K562 (cell line): ENCODE measurements around the gene KCTD3. TPM values are rescaled to one million over a fixed set of nuclear protein-coding genes. Genes with fewer than 3 reads are reported as not detected.

Experiments
- ATAC-seq: fragments of 200-7000 bp; cut with Tn5 transposase; 3 replicates; pipeline ENCODE4 v1.9.1; 2020; ENCODE audit warnings: moderate library complexity
- BruUV-seq: library from RNA; stranded (reverse); fragments of 400-500 nt; replicated peaks from 2 replicates; lab custom pipeline; 2021; lab: Mats Ljungman, UMichigan
- CTCF ChIA-PET: fragments of 300-600 bp; formaldehyde crosslinking; extraction: SDS; loops from one replicate; lab custom pipeline; 2021; ENCODE audit warnings: low intra/inter-chr PET ratio; lab: Yijun Ruan, JAX
- POLR2A ChIA-PET: fragments of 300-600, 350-650 bp; sonication (Branson Sonifier 250); formaldehyde crosslinking; extraction: SDS; loops from one replicate; lab custom pipeline; 2021; ENCODE audit warnings: antibody characterized with exemption, inconsistent platforms; lab: Yijun Ruan, JAX
- DNase-seq, 4 experiments: peaks; one replicate each; pipeline versions ENCODE4 v3.0.0 to v3.0.0-alpha.2; 2011 to 2018; ENCODE audit warnings: low spot score in 3 of 4, mixed read lengths in 3 of 4; ENCODE audit errors: extremely low read depth in 1 of 4
- FAIRE-seq: peaks from 2 replicates; lab custom pipeline; 2011; peaks lifted over from hg19 to GRCh38; lab: Jason Lieb, UNC
- H2AFZ ChIP-seq: 2 replicates; pipeline ENCODE4 v1.6.0; 2011; ENCODE audit warnings: low read depth, low read length, control low read depth, inconsistent platforms
- H3K27ac ChIP-seq: fragments of 200-600 bp; 3 replicates; pipeline ENCODE4 v1.8.0; 2011; ENCODE audit warnings: low read depth, mild to moderate bottlenecking, control low read depth, inconsistent platforms, low read length, moderate library complexity, mixed read lengths; ENCODE audit errors: extremely low read depth
- H3K27me3 ChIP-seq, 2 experiments: fragments of 300-600 bp in 1 of 2; 2 replicates in 1 of 2; 3 replicates in 1 of 2; pipeline versions ENCODE4 v1.6.0 to v1.8.0; 2011; ENCODE audit warnings: inconsistent platforms in 2 of 2, low read length in 2 of 2, mild to moderate bottlenecking in 1 of 2, mixed read lengths in 1 of 2, moderate library complexity in 1 of 2; ENCODE audit not compliant: control insufficient read depth in 2 of 2, insufficient read depth in 2 of 2
- H3K36me3 ChIP-seq: fragments of 300-600 bp; 3 replicates; pipeline ENCODE4 v1.8.0; 2011; ENCODE audit warnings: mild to moderate bottlenecking, low read length, inconsistent platforms; ENCODE audit not compliant: control insufficient read depth, insufficient read depth
- H3K4me1 ChIP-seq, 2 experiments: fragments of 200-600 bp in 1 of 2; replicated peaks in 1 of 2; 2 replicates in 1 of 2; 3 replicates in 1 of 2; pipeline versions ENCODE4 v1.5.1 to v1.8.0; 2011; ENCODE audit warnings: inconsistent platforms in 2 of 2, low read length in 2 of 2, mild to moderate bottlenecking in 1 of 2, mixed read lengths in 1 of 2, moderate library complexity in 1 of 2; ENCODE audit not compliant: control insufficient read depth in 2 of 2, insufficient read depth in 2 of 2
- H3K4me2 ChIP-seq: 2 replicates; pipeline ENCODE4 v1.6.1; 2011; ENCODE audit warnings: low read length, control low read depth, inconsistent platforms, mixed read lengths; ENCODE audit not compliant: insufficient read depth
- H3K4me3 ChIP-seq: fragments of 200-600 bp; sonication (generic), shearing (Covaris generic); 2 replicates; pipeline ENCODE4 v1.5.1; 2016; ENCODE audit warnings: control low read depth, inconsistent platforms
- H3K79me2 ChIP-seq: fragments of 200-600 bp; 3 replicates; pipeline ENCODE4 v1.8.0; 2011; ENCODE audit warnings: low read length, inconsistent platforms; ENCODE audit not compliant: control insufficient read depth, insufficient read depth
- H3K9ac ChIP-seq, 2 experiments: 2 replicates each; pipeline versions ENCODE4 v1.6.0 to v1.6.1; 2011; ENCODE audit warnings: low read depth in 2 of 2, low read length in 2 of 2, control low read depth in 1 of 2, inconsistent platforms in 1 of 2, mild to moderate bottlenecking in 1 of 2, mixed read lengths in 1 of 2; ENCODE audit not compliant: insufficient read depth in 1 of 2
- H3K9me1 ChIP-seq: one replicate; pipeline ENCODE4 v1.6.0; 2011; ENCODE audit warnings: inconsistent platforms, mild to moderate bottlenecking, low read length, moderate library complexity; ENCODE audit not compliant: control insufficient read depth, insufficient read depth
- H3K9me3 ChIP-seq: replicated peaks from 2 replicates; pipeline ENCODE4 v1.5.1; 2011; ENCODE audit warnings: low read depth, low read length, inconsistent platforms; ENCODE audit not compliant: control insufficient read depth, insufficient read depth
- H4K20me1 ChIP-seq: replicated peaks from 2 replicates; pipeline ENCODE4 v1.6.1; 2011; ENCODE audit warnings: low read length, inconsistent platforms, mixed read lengths; ENCODE audit not compliant: control insufficient read depth, insufficient read depth
- CBX1 ChIP-seq: sonication (generic); IDR thresholded peaks from 2 replicates; pipeline ENCODE4 v1.6.1; 2016; ENCODE audit warnings: antibody characterized with exemption, low read depth, mild to moderate bottlenecking
- CEBPB ChIP-seq: fragments of 450-650 bp; IDR thresholded peaks from 2 replicates; pipeline ENCODE4 v1.6.1; 2016; ENCODE audit warnings: missing genetic modification characterization, missing compliant biosample characterization
- EP400 ChIP-seq: fragments of 450-650 bp; IDR thresholded peaks from 2 replicates; pipeline ENCODE4 v1.6.1; 2017; ENCODE audit warnings: antibody characterized with exemption, mild to moderate bottlenecking, moderate library complexity
- ETV5 ChIP-seq: sonication (generic); formaldehyde crosslinking; IDR thresholded peaks from 2 replicates; pipeline ENCODE4 v1.4.0; 2020; ENCODE audit warnings: low read depth, mild to moderate bottlenecking, missing genetic modification reagents
- MTA3 ChIP-seq: fragments of 450-650 bp; formaldehyde crosslinking; IDR thresholded peaks from 2 replicates; pipeline ENCODE4 v1.6.1; 2017; ENCODE audit warnings: mild to moderate bottlenecking, borderline replicate concordance
- NCOA1 ChIP-seq: fragments of 450-650 bp; IDR thresholded peaks from 2 replicates; pipeline ENCODE4 v1.6.1; 2016; ENCODE audit warnings: low read depth
- RNF219 ChIP-seq: fragments of 250-450 bp; sonication (Bioruptor Pico); IDR thresholded peaks from 2 replicates; pipeline ENCODE4 v1.5.0; 2022; ENCODE audit warnings: mild to moderate bottlenecking
- TEAD1 ChIP-seq, 2 experiments: fragments of 450-650 bp in 1 of 2; sonication (generic) in 1 of 2; formaldehyde crosslinking; IDR thresholded peaks; 2 replicates each; pipeline versions ENCODE4 v1.4.0 to v1.8.0; 2020 to 2022; ENCODE audit warnings: mild to moderate bottlenecking in 2 of 2, missing genetic modification reagents in 1 of 2
- ZNF232 ChIP-seq: sonication (generic); formaldehyde crosslinking; IDR thresholded peaks from 2 replicates; pipeline ENCODE4 v1.8.0; 2022; ENCODE audit warnings: mild to moderate bottlenecking, missing genetic modification reagents
- ZNF3 ChIP-seq: fragments of 250-450 bp; sonication (Bioruptor Pico); IDR thresholded peaks from 2 replicates; pipeline ENCODE4 v1.5.0; 2021; ENCODE audit warnings: mild to moderate bottlenecking, moderate library complexity
- ZNF395 ChIP-seq: fragments of 200-800 bp; sonication (Bioruptor generic); IDR thresholded peaks from 2 replicates; pipeline ENCODE4 v1.6.1; 2017; ENCODE audit warnings: missing genetic modification characterization, missing compliant biosample characterization
- WGBS: fragments of 100-300 bp; shearing (Covaris generic); methylation state at CpG from one replicate; pipeline ENCODE4 v1.1.6; 2016; ENCODE audit warnings: low coverage, mixed read lengths; ENCODE audit not compliant: insufficient coverage; ENCODE audit errors: missing lambda C conversion rate; 5-methylcytosine and 5-hydroxymethylcytosine counted together
- in situ Hi-C: fragments of 300-500 bp; cut with MboI; formaldehyde crosslinking; loops from 4 replicates; pipeline ENCODE4 v1.15.0; 2018; ENCODE audit warnings: inconsistent platforms, mixed read lengths
- intact Hi-C: fragments of 100-400 bp; cut with micrococcal nuclease; formaldehyde crosslinking; loops from 2 replicates; pipeline ENCODE4 v1.14.2; 2022
- polyA plus RNA-seq, 8 experiments: library from polyadenylated mRNA; depleted of rRNA in 4 of 8; stranded (reverse) in 5 of 8; unstranded in 3 of 8; fragments of >200 nt; fragmentation: Nextera tagmentation in 2 of 8; fragmentation: Illumina TruSeq in 1 of 8; extraction: Ambion mirVana in 2 of 8; extraction: Trizol in 1 of 8; gene quantifications; 2 replicates each; pipeline versions ENCODE4 v1.2.1 to v1.2.3, GENCODE V29; 2011 to 2014; ENCODE audit warnings: inconsistent platforms in 1 of 8, missing spikeins in 1 of 8
- total RNA-seq, 7 experiments: library from RNA; depleted of rRNA in 6 of 7; stranded (reverse); fragments of >200 nt in 6 of 7; fragmentation: Illumina TruSeq in 2 of 7; extraction: Trizol in 2 of 7; gene quantifications; 2 replicates each; pipeline versions ENCODE4 v1.2.1 to v1.2.3, GENCODE V29; 2011 to 2021; ENCODE audit warnings: low replicate concordance in 1 of 7

The KCTD3 gene
- total and polyA plus RNA-seq, 9 of the 15 experiments (the other 6 are each of a cell fraction or from before 2014, with no cell fraction given): 12.8 to 77.1 (median 44.3) TPM

GRCh38 chr1:215590779-215591491 lies 23.8 kb downstream of the KCTD3 start:
- intact Hi-C loops: no loop called here
- ATAC-seq: no peak
- TF ChIP-seq EP400 (no peak), RNF219 (CRISPR knock-in tag) (no peak), MTA3 (no peak), ETV5 (CRISPR knock-in tag) (no peak), NCOA1 (no peak), CEBPB (no peak), CBX1 (no peak), ZNF395 (CRISPR knock-in tag) (no peak), ZNF3 (CRISPR knock-in tag) (no peak), TEAD1 (CRISPR knock-in tag; IDR thresholded peaks at IDR 0.05) (no peak), ZNF232 (CRISPR knock-in tag) (no peak)
- Histone ChIP-seq H3K4me3 (no peak overlapping the region), H3K9me1 (no peaks in the 10 kb centered on the region), H3K9me3 (no peaks in the 10 kb centered on the region), H3K79me2 (peaks cover 13% of the 10 kb centered on the region; the same call in 1 of the 3 replicates), H3K27me3 (no peaks in the 10 kb centered on the region), H3K4me2 (no peak overlapping the region), H3K4me1 (peaks cover 0 to 4% of the 10 kb centered on the region in 2 experiments; a peak in 2 of 5 replicates), H2AFZ (no peak overlapping the region), H3K9ac (no peak overlapping the region), H3K27ac (no peak overlapping the region), H4K20me1 (no peaks in the 10 kb centered on the region), H3K36me3 (peaks cover 38% of the 10 kb centered on the region; the same call in 2 of the 3 replicates)
- DNase-seq: no peak
- CTCF ChIA-PET: no interaction called here
- in situ Hi-C loops: no loop called here
- FAIRE-seq: no peak
- POLR2A ChIA-PET: interaction anchor here (0.8 kb wide), 1 partner anchor 23 kb away, joined by 3 read pairs; no protein-coding TSS in a partner anchor
- WGBS: 79% methylated on average over 4 of the region's 4 CpGs
- BruUV-seq: no TSS peak
